ENCODE results near the gene PPM1E. TPM values are rescaled to one million over a fixed set of nuclear protein-coding genes. Genes with fewer than 3 reads are reported as not detected.

The PPM1E gene
- total and polyA plus RNA-seq, 2 of the 4 experiments (the other 2 are of a cell fraction) = under 0.01 to 0.05 TPM

- Histone ChIP-seq H3K23ac (ENCODE audit: low read depth, low read length) (no peak overlapping the region), H3K4ac (ENCODE audit: low read depth, low read length) (no peak overlapping the region), H3K18ac (ENCODE audit: low read depth, low read length) (no peak overlapping the region), H3K56ac (ENCODE audit: extremely low read depth, insufficient read depth, low read length) (no peak overlapping the region), H3K4me1 (ENCODE audit: control insufficient read depth, insufficient read depth, low read length) (no peaks in the 10 kb centered on the region), H3K79me1 (ENCODE audit: low read depth in 1 of 2, low read length in 2 of 2) (no peaks in the 10 kb centered on the region), H3K9me3 (ENCODE audit: control insufficient read depth, insufficient read depth, low read length) (no peaks in the 10 kb centered on the region), H3K27me3 (ENCODE audit: control insufficient read depth, insufficient read depth, low read length) (no peaks in the 10 kb centered on the region; the same call in 1 of the 2 replicates), H3K4me2 (ENCODE audit: low read depth, low read length) (no peak overlapping the region), H3K36me3 (ENCODE audit: control insufficient read depth, insufficient read depth, low read length) (no peaks in the 10 kb centered on the region), H2AK9ac (replicated peaks; ENCODE audit: low read depth, low read length, poor library complexity) (no peak overlapping the region), H4K91ac (ENCODE audit: insufficient read depth, low read depth, low read length) (no peak overlapping the region), H4K5ac (ENCODE audit: low read depth, low read length) (no peak overlapping the region), H4K8ac (ENCODE audit: low read depth in 2 of 2, low read length in 2 of 2) (no peak overlapping the region), H2AK5ac (ENCODE audit: low read depth, low read length) (no peak overlapping the region), H2BK15ac (ENCODE audit: low read depth, low read length) (no peak overlapping the region), H2BK20ac (ENCODE audit: low read depth, low read length) (no peak overlapping the region), H2BK120ac (ENCODE audit: low read depth, low read length) (no peak overlapping the region), H3K9ac (ENCODE audit: low read depth, low read length) (no peak overlapping the region), H2BK5ac (ENCODE audit: low read depth, low read length, poor library complexity, severe bottlenecking) (no peak overlapping the region), H2AFZ (replicated peaks; ENCODE audit: low read length, poor library complexity) (no peak overlapping the region), H3K14ac (replicated peaks; ENCODE audit: low read depth, low read length) (no peak overlapping the region), H3K4me3 (ENCODE audit: insufficient read depth, low read depth, low read length) (no peak overlapping the region), H3K9me1 (ENCODE audit: insufficient read depth, low read length) (no peaks in the 10 kb centered on the region), H4K20me1 (ENCODE audit: insufficient read depth, low read length) (no peaks in the 10 kb centered on the region), H3K27ac (ENCODE audit: insufficient read depth, low read length) (no peak overlapping the region)
- ChIA-PET CTCF (no interaction called here), POLR2A (ENCODE audit: unreplicated experiment) (no interaction called here)
- DNase-seq (no peak), ATAC-seq (ENCODE audit: low read depth) (no peak)
- 17% methylated on average over 1 of the region's 1 CpG; no CpG with 5 or more reads in 1 of the 2 experiments for WGBS, 2 experiments (ENCODE audit: extremely low coverage in 2 of 2, insufficient read length in 1 of 2)
- in situ Hi-C loops (cut with MboI; ENCODE audit: low sequenced_read_pairs) = no loop called here
- dilution Hi-C loops (cut with HindIII; ENCODE audit: low sequenced_read_pairs, unreplicated experiment) = no loop called here
- TF ChIP-seq FOS (IDR thresholded peaks at IDR 0.05; ENCODE audit: low read depth, low read length) (no peak), MAZ (IDR thresholded peaks at IDR 0.05; ENCODE audit: borderline replicate concordance, low read depth, low read length) (no peak), SMC3 (IDR thresholded peaks at IDR 0.05; ENCODE audit: low read depth, low read length) (no peak), MAFK (IDR thresholded peaks at IDR 0.05; ENCODE audit: low read depth, low read length) (no peak), NFE2L2 (IDR thresholded peaks at IDR 0.05; ENCODE audit: low read depth, low read length) (no peak), CEBPB (IDR thresholded peaks at IDR 0.05; ENCODE audit: low read depth, low read length) (no peak), POLR2A (IDR thresholded peaks at IDR 0.05; ENCODE audit: low read depth, low read length) (no peak), RAD21 (IDR thresholded peaks at IDR 0.05; ENCODE audit: low read length) (no peak), CHD1 (IDR thresholded peaks at IDR 0.05; ENCODE audit: low read depth, low read length) (no peak), RCOR1 (IDR thresholded peaks at IDR 0.05; ENCODE audit: insufficient replicate concordance, low read length) (no peak), RFX5 (IDR thresholded peaks at IDR 0.05; ENCODE audit: low read depth, low read length) (no peak), MXI1 (IDR thresholded peaks at IDR 0.05; ENCODE audit: borderline replicate concordance, low read depth, low read length) (no peak), ELK1 (IDR thresholded peaks at IDR 0.05; ENCODE audit: borderline replicate concordance, low read depth, low read length) (no peak), CTCF (conservative IDR thresholded peaks at IDR 0.05; ENCODE audit: low read depth, low read length) (no peak)
- TF ChIP-seq, protein P1, sequence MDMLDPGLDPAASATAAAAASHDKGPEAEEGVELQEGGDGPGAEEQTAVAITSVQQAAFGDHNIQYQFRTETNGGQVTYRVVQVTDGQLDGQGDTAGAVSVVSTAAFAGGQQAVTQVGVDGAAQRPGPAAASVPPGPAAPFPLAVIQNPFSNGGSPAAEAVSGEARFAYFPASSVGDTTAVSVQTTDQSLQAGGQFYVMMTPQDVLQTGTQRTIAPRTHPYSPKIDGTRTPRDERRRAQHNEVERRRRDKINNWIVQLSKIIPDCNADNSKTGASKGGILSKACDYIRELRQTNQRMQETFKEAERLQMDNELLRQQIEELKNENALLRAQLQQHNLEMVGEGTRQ (IDR thresholded peaks at IDR 0.05; ENCODE audit: low read depth, low read length) = no peak
- intact Hi-C loops (cut with micrococcal nuclease) = no loop called here
- no TSS peak for BruUV-seq (replicated peaks)
Measured at GRCh38 chr17:58886514-58886913, 130.9 kb downstream of the PPM1E start.

Data from IMR-90 (cell line).